IMR-90 (cell line): ENCODE data around the gene ZMIZ1. TPM values are rescaled to one million over a fixed set of nuclear protein-coding genes. Genes with fewer than 3 reads are reported as not detected.

Experiments
- ATAC-seq: fragments of 200-7000 bp; cut with Tn5 transposase; 2 replicates; pipeline ENCODE4 v1.9.1; 2020; ENCODE audit warnings: low read depth, mild to moderate bottlenecking, moderate library complexity
- BruUV-seq: library from RNA; stranded (reverse); fragments of 400-500 nt; replicated peaks from 2 replicates; lab custom pipeline; 2021; lab: Mats Ljungman, UMichigan
- CTCF ChIA-PET: fragments of 300-600 bp; formaldehyde crosslinking; extraction: SDS; loops from one replicate; lab custom pipeline; 2021; ENCODE audit warnings: antibody characterized with exemption; lab: Yijun Ruan, JAX
- POLR2A ChIA-PET: fragments of 300-600 bp; sonication (Branson Sonifier 250); formaldehyde crosslinking; loops from one replicate; lab custom pipeline; 2022; ENCODE audit warnings: antibody characterized with exemption; ENCODE audit not compliant: unreplicated experiment; lab: Charles Lee
- DNase-seq: peaks from one replicate; pipeline ENCODE4 v3.0.0; 2013
- H2AFZ ChIP-seq: replicated peaks from 2 replicates; pipeline ENCODE3; 2013; ENCODE audit warnings: low read length, mild to moderate bottlenecking; ENCODE audit not compliant: poor library complexity
- H2AK5ac ChIP-seq: 2 replicates; pipeline ENCODE4 v1.6.1; 2013; ENCODE audit warnings: low read depth, low read length, inconsistent platforms
- H2AK9ac ChIP-seq: replicated peaks from 2 replicates; pipeline ENCODE3; 2013; ENCODE audit warnings: mild to moderate bottlenecking, low read depth, low read length, moderate library complexity; ENCODE audit not compliant: poor library complexity
- H2BK120ac ChIP-seq: 2 replicates; pipeline ENCODE4 v1.6.1; 2013; ENCODE audit warnings: low read depth, low read length, inconsistent platforms
- H2BK15ac ChIP-seq: 3 replicates; pipeline ENCODE4 v1.6.1; 2013; ENCODE audit warnings: low read depth, low read length, inconsistent platforms
- H2BK20ac ChIP-seq: 2 replicates; pipeline ENCODE4 v1.6.1; 2013; ENCODE audit warnings: low read depth, mild to moderate bottlenecking, inconsistent platforms, low read length, moderate library complexity
- H2BK5ac ChIP-seq: 2 replicates; pipeline ENCODE4 v1.6.1; 2013; ENCODE audit warnings: mild to moderate bottlenecking, low read depth, low read length, inconsistent platforms; ENCODE audit not compliant: poor library complexity, severe bottlenecking
- H3K14ac ChIP-seq: replicated peaks from 2 replicates; pipeline ENCODE4 v1.6.1; 2013; ENCODE audit warnings: low read depth, low read length, inconsistent platforms
- H3K18ac ChIP-seq: 2 replicates; pipeline ENCODE4 v1.6.1; 2013; ENCODE audit warnings: low read depth, low read length, control low read depth
- H3K23ac ChIP-seq: 2 replicates; pipeline ENCODE4 v1.6.1; 2013; ENCODE audit warnings: low read depth, low read length, inconsistent platforms
- H3K27ac ChIP-seq: 2 replicates; pipeline ENCODE4 v1.5.1; 2013; ENCODE audit warnings: mild to moderate bottlenecking, control low read depth, low read length; ENCODE audit not compliant: insufficient read depth
- H3K27me3 ChIP-seq: 2 replicates; pipeline ENCODE4 v1.6.1; 2013; ENCODE audit warnings: low read length; ENCODE audit not compliant: control insufficient read depth, insufficient read depth
- H3K36me3 ChIP-seq: 2 replicates; pipeline ENCODE4 v1.6.1; 2013; ENCODE audit warnings: low read length, mixed read lengths; ENCODE audit not compliant: control insufficient read depth, insufficient read depth
- H3K4ac ChIP-seq: 2 replicates; pipeline ENCODE4 v1.6.1; 2013; ENCODE audit warnings: low read depth, low read length, inconsistent platforms
- H3K4me1 ChIP-seq: 2 replicates; pipeline ENCODE4 v1.6.1; 2013; ENCODE audit warnings: low read length, mixed read lengths; ENCODE audit not compliant: control insufficient read depth, insufficient read depth
- H3K4me2 ChIP-seq: 2 replicates; pipeline ENCODE4 v1.6.1; 2013; ENCODE audit warnings: low read depth, mild to moderate bottlenecking, control low read depth, low read length, moderate library complexity
- H3K4me3 ChIP-seq: 2 replicates; pipeline ENCODE4 v1.5.1; 2013; ENCODE audit warnings: low read depth, mild to moderate bottlenecking, control low read depth, low read length, moderate library complexity; ENCODE audit not compliant: insufficient read depth
- H3K56ac ChIP-seq: 2 replicates; pipeline ENCODE4 v1.6.1; 2013; ENCODE audit warnings: low read length, inconsistent platforms; ENCODE audit not compliant: insufficient read depth; ENCODE audit errors: extremely low read depth
- H3K79me1 ChIP-seq, 2 experiments: 2 replicates each; pipeline ENCODE4 v1.6.1; 2013; ENCODE audit warnings: low read length in 2 of 2, inconsistent platforms in 1 of 2, low read depth in 1 of 2
- H3K9ac ChIP-seq: 2 replicates; pipeline ENCODE4 v1.6.1; 2013; ENCODE audit warnings: low read depth, low read length, control low read depth
- H3K9me1 ChIP-seq: 2 replicates; pipeline ENCODE4 v1.6.1; 2013; ENCODE audit warnings: low read length, inconsistent platforms; ENCODE audit not compliant: insufficient read depth
- H3K9me3 ChIP-seq: 2 replicates; pipeline ENCODE4 v1.6.1; 2013; ENCODE audit warnings: low read length; ENCODE audit not compliant: control insufficient read depth, insufficient read depth
- H4K20me1 ChIP-seq: 2 replicates; pipeline ENCODE4 v1.6.1; 2013; ENCODE audit warnings: low read length, inconsistent platforms; ENCODE audit not compliant: insufficient read depth
- H4K5ac ChIP-seq: 2 replicates; pipeline ENCODE4 v1.6.1; 2013; ENCODE audit warnings: mild to moderate bottlenecking, low read depth, low read length, control low read depth
- H4K8ac ChIP-seq, 2 experiments: 2 replicates each; pipeline ENCODE4 v1.6.1; 2013; ENCODE audit warnings: low read depth in 2 of 2, low read length in 2 of 2, control low read depth in 1 of 2, inconsistent platforms in 1 of 2
- H4K91ac ChIP-seq: 2 replicates; pipeline ENCODE4 v1.6.1; 2013; ENCODE audit warnings: low read depth, low read length, inconsistent platforms; ENCODE audit not compliant: insufficient read depth
- MAFK ChIP-seq: IDR thresholded peaks from 2 replicates; pipeline ENCODE4 v1.6.1; 2012; ENCODE audit warnings: low read depth, low read length, improper control_type of control experiment
- MAZ ChIP-seq: IDR thresholded peaks from 2 replicates; pipeline ENCODE4 v1.6.1; 2012; ENCODE audit warnings: low read depth, mild to moderate bottlenecking, low read length, improper control_type of control experiment, moderate library complexity, borderline replicate concordance
- MXI1 ChIP-seq: IDR thresholded peaks from 2 replicates; pipeline ENCODE4 v1.6.1; 2012; ENCODE audit warnings: low read depth, mild to moderate bottlenecking, low read length, moderate library complexity, borderline replicate concordance
- NFE2L2 ChIP-seq: fragments of 150-350 bp; IDR thresholded peaks from 2 replicates; pipeline ENCODE4 v1.6.1; 2016; ENCODE audit warnings: low read depth, mild to moderate bottlenecking, low read length
- POLR2A ChIP-seq: IDR thresholded peaks from 2 replicates; pipeline ENCODE4 v1.6.1; 2012; ENCODE audit warnings: mild to moderate bottlenecking, low read depth, low read length
- RAD21 ChIP-seq: IDR thresholded peaks from 2 replicates; pipeline ENCODE4 v1.6.1; 2012; ENCODE audit warnings: low read length, improper control_type of control experiment
- RFX5 ChIP-seq: IDR thresholded peaks from 2 replicates; pipeline ENCODE4 v1.8.0; 2012; ENCODE audit warnings: low read depth, mild to moderate bottlenecking, low read length, moderate library complexity
- WGBS, 2 experiments: methylation state at CpG; one replicate each; pipeline versions ENCODE4 v1.1.5 to v1.1.7; 2013; ENCODE audit warnings: missing lambda C conversion rate in 2 of 2; ENCODE audit not compliant: insufficient read length in 1 of 2; ENCODE audit errors: extremely low coverage in 2 of 2; 5-methylcytosine and 5-hydroxymethylcytosine counted together
- dilution Hi-C: fragments of 300-500 bp; cut with HindIII; formaldehyde crosslinking; loops from one replicate; pipeline ENCODE4 v1.14.3; 2018; ENCODE audit warnings: low sequenced_read_pairs; ENCODE audit not compliant: unreplicated experiment
- in situ Hi-C: fragments of 300-500 bp; cut with MboI; formaldehyde crosslinking; loops from 3 replicates; pipeline ENCODE4 v1.14.3; 2019; ENCODE audit warnings: low sequenced_read_pairs, inconsistent platforms, mixed read lengths
- intact Hi-C: fragments of 100-400 bp; cut with micrococcal nuclease; formaldehyde crosslinking; loops from 2 replicates; pipeline ENCODE4 v1.10.0; 2022
- polyA plus RNA-seq, 3 experiments: library from polyadenylated mRNA; depleted of rRNA; stranded (reverse); fragments of >200 nt; gene quantifications; 2 replicates each; pipeline ENCODE4 v1.2.3, GENCODE V29; 2012; ENCODE audit warnings: low replicate concordance in 1 of 3
- total RNA-seq: library from RNA; depleted of rRNA; stranded (reverse); fragments of >200 nt; gene quantifications from 2 replicates; pipeline ENCODE4 v1.2.3, GENCODE V29; 2012
- TF ChIP-seq, protein P1 (sequence below): fragments of 150-350 bp; IDR thresholded peaks from 2 replicates; pipeline ENCODE4 v1.6.1; 2017; ENCODE audit warnings: mild to moderate bottlenecking, antibody characterized with exemption, low read length, low read depth
- TF ChIP-seq, protein P2 (sequence below): conservative IDR thresholded peaks from 2 replicates; pipeline ENCODE4 v1.5.1; 2012; ENCODE audit warnings: mild to moderate bottlenecking, low read depth, low read length, improper control_type of control experiment

Gene ZMIZ1
- total and polyA plus RNA-seq, 2 of the 4 experiments (the other 2 are of a cell fraction), result 6.6 to 48.7 TPM

DNA sequence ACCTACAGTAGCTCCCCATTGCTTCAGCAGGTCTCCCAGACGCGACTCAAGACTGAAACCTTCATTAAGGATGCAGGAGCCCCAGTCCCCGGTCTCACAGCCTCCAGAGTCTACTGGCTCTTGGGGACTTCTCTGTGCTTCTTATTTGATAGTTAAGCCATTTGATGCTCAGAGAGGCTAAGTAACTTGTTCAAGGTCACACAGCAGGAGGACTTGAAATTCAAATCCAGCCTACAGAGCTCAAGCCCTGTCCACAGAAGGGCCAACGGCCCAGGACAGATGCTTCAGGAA is 21.2 kb upstream of the ZMIZ1 start (continued):
- TF ChIP-seq RFX5 (no peak), MAFK (no peak), POLR2A (no peak), NFE2L2 (no peak)

DNA sequence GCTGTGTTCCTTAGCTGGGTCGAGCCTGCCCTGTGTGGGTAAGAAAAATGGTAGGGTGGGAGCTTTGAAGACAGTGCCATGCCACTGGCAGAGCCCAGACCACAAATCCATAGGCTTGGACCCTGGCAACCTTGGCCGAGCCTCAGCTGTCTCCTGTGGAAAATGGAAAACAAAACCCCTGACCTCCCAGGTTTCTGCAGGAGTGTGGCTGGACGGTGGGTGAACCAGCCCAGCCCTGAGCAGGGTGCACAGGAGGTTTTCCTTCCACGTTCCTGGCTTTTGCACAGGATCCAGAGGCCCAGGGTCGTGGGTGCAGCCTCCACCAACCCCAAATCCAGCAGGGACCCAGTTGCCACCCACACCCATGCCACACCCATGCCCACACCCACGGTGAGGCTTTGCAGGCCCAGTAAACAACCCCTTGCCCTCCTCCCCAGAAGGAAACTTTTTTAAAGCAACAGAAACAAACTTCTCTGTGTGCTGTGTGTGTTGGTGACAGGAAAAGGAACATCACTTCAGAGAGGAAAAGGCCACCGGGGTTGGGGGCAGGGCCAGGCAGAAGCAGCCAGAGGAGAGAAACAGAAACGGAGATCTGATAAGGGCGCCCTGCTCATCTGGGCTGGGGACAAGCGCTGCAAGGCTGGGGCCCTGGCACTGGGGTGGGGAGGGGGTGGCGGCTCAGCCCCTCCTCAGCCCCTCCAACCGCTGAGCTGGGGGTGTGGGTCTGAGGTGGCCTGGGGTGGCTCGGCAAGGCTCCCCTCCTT is 20.7 kb upstream of the ZMIZ1 start:
- Histone ChIP-seq H4K5ac (no peak overlapping the region), H3K27me3 (peaks cover 20% of the 10 kb centered on the region), H4K20me1 (no peaks in the 10 kb centered on the region), H3K79me1 (no peaks in the 10 kb centered on the region), H3K9me3 (no peaks in the 10 kb centered on the region), H3K14ac (no peak overlapping the region), H3K4ac (no peak overlapping the region), H3K23ac (no peak overlapping the region), H3K4me1 (peaks cover 2% of the 10 kb centered on the region; the same call in 1 of the 2 replicates), H2BK5ac (no peak overlapping the region), H2AFZ (no peak overlapping the region), H2BK120ac (no peak overlapping the region), H3K4me2 (no peak overlapping the region), H4K91ac (no peak overlapping the region), H3K18ac (no peak overlapping the region), H2AK9ac (no peak overlapping the region), H3K27ac (no peak overlapping the region), H4K8ac (no peak overlapping the region), H3K9ac (no peak overlapping the region), H3K56ac (no peak overlapping the region), H2BK20ac (no peak overlapping the region), H2AK5ac (no peak overlapping the region), H3K36me3 (no peaks in the 10 kb centered on the region), H3K4me3 (no peak overlapping the region), H2BK15ac (no peak overlapping the region), H3K9me1 (0 out of 2 replicates have a peak, but pooled peaks cover 5% of the 10 kb centered on the region)
- no peak for ATAC-seq
- in situ Hi-C loops (no loop called here), dilution Hi-C loops (no loop called here), intact Hi-C loops (no loop called here)
- 51% methylated on average over 7 of the region's 13 CpGs; no CpG with 5 or more reads in 1 of the 2 experiments for WGBS, 2 experiments
- no peak for DNase-seq
- ChIA-PET POLR2A (no interaction called here), CTCF (no interaction called here)
- no TSS peak for BruUV-seq
- TF ChIP-seq MXI1 (no peak), POLR2A (no peak), NFE2L2 (no peak), RAD21 (no peak), MAZ (no peak)
- TF ChIP-seq, protein P1, sequence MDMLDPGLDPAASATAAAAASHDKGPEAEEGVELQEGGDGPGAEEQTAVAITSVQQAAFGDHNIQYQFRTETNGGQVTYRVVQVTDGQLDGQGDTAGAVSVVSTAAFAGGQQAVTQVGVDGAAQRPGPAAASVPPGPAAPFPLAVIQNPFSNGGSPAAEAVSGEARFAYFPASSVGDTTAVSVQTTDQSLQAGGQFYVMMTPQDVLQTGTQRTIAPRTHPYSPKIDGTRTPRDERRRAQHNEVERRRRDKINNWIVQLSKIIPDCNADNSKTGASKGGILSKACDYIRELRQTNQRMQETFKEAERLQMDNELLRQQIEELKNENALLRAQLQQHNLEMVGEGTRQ, result no peak
- TF ChIP-seq, protein P2, sequence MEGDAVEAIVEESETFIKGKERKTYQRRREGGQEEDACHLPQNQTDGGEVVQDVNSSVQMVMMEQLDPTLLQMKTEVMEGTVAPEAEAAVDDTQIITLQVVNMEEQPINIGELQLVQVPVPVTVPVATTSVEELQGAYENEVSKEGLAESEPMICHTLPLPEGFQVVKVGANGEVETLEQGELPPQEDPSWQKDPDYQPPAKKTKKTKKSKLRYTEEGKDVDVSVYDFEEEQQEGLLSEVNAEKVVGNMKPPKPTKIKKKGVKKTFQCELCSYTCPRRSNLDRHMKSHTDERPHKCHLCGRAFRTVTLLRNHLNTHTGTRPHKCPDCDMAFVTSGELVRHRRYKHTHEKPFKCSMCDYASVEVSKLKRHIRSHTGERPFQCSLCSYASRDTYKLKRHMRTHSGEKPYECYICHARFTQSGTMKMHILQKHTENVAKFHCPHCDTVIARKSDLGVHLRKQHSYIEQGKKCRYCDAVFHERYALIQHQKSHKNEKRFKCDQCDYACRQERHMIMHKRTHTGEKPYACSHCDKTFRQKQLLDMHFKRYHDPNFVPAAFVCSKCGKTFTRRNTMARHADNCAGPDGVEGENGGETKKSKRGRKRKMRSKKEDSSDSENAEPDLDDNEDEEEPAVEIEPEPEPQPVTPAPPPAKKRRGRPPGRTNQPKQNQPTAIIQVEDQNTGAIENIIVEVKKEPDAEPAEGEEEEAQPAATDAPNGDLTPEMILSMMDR, result no peak
